C4-2B (cell line): ENCODE data around the gene SEMA3D.

Experiments
- H3K27ac ChIP-seq: fragments of 450-650 bp; 2 replicates; pipeline ENCODE4 v1.5.1; 2017
- ZFX ChIP-seq: fragments of 450-650 bp; IDR thresholded peaks from 2 replicates; pipeline ENCODE4 v1.6.1; 2017
- TF ChIP-seq, protein P1 (sequence below): fragments of 450-650 bp; conservative IDR thresholded peaks from 2 replicates; pipeline ENCODE4 v1.5.1; 2017; ENCODE audit warnings: mild to moderate bottlenecking

The SEMA3D gene

DNA sequence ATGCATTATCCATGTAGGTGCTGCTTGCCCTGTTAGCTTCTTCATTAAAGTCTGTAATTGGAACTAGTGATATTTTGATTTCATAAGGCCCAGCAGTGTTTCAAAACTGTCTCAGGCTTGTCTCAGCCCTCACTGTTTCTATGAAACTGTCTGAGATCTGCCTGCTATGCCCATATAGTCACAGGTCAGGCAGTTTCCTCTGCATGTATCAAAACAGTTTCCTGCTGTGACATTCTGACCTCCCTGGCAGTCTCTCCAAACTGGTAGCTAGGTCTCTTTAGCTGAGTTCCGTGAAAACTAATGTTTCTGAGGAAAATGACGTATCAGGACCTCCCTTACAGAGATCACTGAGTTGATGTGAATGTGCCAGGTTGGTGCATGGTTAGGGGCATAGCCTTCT is 18.9 kb upstream of the SEMA3D start:
- no peak for TF ChIP-seq ZFX
- TF ChIP-seq, protein P1, sequence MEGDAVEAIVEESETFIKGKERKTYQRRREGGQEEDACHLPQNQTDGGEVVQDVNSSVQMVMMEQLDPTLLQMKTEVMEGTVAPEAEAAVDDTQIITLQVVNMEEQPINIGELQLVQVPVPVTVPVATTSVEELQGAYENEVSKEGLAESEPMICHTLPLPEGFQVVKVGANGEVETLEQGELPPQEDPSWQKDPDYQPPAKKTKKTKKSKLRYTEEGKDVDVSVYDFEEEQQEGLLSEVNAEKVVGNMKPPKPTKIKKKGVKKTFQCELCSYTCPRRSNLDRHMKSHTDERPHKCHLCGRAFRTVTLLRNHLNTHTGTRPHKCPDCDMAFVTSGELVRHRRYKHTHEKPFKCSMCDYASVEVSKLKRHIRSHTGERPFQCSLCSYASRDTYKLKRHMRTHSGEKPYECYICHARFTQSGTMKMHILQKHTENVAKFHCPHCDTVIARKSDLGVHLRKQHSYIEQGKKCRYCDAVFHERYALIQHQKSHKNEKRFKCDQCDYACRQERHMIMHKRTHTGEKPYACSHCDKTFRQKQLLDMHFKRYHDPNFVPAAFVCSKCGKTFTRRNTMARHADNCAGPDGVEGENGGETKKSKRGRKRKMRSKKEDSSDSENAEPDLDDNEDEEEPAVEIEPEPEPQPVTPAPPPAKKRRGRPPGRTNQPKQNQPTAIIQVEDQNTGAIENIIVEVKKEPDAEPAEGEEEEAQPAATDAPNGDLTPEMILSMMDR, result no peak
- no peak overlapping the region for H3K27ac ChIP-seq

DNA sequence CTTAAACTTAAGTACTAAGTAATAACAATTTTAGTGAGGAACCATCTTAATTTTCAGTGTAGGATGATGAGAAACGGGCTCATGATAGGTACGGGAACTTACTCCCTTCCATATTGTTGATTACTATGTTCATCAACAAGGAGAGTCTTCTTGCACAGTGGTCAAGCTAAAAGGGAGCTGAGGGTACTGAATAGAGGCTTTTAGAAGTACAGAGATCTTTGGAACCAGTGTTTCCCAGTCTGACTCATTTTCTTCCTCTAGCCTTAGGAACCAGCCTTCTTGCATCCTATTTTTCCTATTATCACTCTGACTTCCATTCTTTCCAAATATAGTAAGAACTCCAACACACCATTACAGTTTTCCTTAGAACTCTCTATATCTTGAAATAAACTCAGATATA is 17.6 kb upstream of the SEMA3D start:
- no peak for TF ChIP-seq ZFX
- TF ChIP-seq, protein P1, result no peak
- H3K27ac ChIP-seq, result no peak overlapping the region

DNA sequence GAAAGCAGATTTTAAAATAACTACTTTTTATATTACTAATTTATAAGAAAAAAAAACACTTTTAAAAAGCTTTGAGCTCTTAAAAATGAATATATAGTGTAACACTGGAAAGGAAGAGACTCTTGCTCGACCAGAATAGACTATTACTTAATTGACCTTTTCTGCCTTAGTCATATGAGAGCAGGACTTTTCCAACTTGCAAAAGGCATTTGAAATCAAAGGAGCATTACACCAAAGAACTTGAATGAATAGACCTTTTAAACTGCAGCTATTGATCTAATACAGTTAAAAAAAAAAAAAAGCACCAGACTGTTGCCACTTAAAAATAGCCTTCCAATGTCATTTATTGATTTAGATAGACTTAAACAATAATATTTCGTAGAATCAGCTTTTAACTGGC is 17.2 kb upstream of the SEMA3D start:
- TF ChIP-seq, protein P1, result no peak
- TF ChIP-seq ZFX, result no peak
- H3K27ac ChIP-seq, result no peak overlapping the region

DNA sequence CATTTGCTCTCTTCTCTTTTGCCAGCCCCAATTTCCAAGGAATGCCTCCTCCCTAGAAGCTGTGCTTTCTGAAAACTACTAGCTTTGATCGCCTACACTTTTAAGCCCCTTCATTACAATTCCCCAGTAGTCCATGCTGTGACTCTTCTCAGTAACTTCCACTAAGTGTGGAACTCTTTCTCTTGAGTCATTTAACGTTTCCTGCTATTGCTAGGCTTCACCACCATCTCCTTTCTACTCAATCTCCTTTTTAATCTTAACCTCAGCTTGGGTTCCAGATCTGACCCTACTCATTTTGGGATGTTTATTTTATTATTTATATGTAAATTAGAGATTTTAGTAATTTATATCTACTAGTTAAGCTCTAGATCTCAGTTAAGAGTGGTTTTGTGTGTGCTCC is 14.4 kb upstream of the SEMA3D start:
- TF ChIP-seq ZFX, result no peak
- TF ChIP-seq, protein P1, result no peak
- no peak overlapping the region for H3K27ac ChIP-seq

DNA sequence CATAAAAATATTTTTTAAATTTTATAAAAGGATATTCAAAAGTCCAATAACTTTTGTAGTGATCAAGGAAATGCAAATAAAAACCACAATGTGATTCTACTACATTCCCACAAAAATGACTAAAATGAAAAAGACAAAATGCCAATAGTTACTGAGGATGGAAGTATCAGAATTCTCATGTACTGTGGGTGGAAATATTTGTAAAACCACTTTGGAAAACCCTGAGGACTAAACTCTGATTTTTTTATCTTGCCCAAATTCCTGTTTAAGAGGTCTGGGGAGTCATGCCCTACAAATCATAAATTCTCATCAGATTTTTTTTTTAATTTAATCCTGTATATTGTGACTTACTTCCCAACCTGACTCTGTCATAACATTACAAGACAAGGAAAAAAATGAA is 9.8 kb upstream of the SEMA3D start:
- no peak overlapping the region for H3K27ac ChIP-seq
- TF ChIP-seq ZFX, result no peak
- TF ChIP-seq, protein P1, result no peak

DNA sequence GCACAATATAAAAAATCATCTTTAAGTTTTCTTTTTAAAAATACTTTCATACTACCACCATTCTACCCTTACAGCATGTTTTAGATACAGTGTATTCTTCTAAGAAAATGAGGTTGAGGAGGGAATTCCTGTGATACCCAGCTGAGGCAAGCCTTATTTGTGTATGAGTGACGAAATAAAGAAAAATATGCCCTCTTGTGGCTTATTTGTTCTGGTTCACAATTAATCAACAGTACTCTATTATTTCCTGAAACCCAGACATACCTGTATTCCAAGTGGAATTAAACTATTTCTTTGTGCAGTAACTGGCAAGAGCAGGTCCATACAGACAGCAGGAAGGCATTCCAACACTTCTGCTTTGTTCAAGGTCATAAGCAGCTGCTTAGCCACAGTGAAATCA is 4.5 kb upstream of the SEMA3D start:
- no peak for TF ChIP-seq ZFX
- TF ChIP-seq, protein P1, result peak; percentile 74
- H3K27ac ChIP-seq, result no peak overlapping the region

DNA sequence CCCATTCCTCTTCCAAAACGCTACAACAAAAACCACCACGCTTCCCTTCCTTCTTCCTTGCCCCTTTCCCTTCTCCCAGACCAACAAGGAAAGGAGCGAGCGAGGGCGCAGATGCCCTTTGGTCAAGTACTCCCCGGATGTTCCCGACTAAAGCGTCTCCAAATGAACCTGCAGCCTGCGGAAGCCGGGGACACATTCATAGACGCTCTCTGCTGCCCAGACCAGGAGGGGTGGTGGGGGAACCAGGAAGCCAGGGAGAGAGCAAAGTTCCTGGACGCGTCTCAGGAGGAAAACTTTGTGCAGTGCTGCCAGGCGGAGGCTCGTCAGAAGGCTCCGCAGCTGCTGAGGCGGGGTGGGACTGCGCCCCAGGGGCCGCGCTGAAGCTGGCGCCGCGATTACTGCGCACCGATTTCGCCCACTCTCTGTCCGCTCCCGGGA is 754 bp downstream of the SEMA3D start:
- no peak for TF ChIP-seq ZFX
- TF ChIP-seq, protein P1, result no peak
- H3K27ac ChIP-seq, result no peak overlapping the region
